Astrocyte (in vitro differentiated cells and primary cell): ENCODE measurements around the gene TAP1.

Experiments
- EZH2 ChIP-seq: IDR thresholded peaks from 2 replicates; pipeline ENCODE4 v1.6.1; 2012; ENCODE audit warnings: mild to moderate bottlenecking, low read length, inconsistent platforms; ENCODE audit not compliant: insufficient read depth
- TF ChIP-seq, protein P1 (sequence below): IDR thresholded peaks from 2 replicates; pipeline ENCODE4 v1.5.1; 2011; ENCODE audit warnings: low read depth, mild to moderate bottlenecking, inconsistent platforms, low read length, moderate library complexity; ENCODE audit not compliant: insufficient read depth

DNA sequence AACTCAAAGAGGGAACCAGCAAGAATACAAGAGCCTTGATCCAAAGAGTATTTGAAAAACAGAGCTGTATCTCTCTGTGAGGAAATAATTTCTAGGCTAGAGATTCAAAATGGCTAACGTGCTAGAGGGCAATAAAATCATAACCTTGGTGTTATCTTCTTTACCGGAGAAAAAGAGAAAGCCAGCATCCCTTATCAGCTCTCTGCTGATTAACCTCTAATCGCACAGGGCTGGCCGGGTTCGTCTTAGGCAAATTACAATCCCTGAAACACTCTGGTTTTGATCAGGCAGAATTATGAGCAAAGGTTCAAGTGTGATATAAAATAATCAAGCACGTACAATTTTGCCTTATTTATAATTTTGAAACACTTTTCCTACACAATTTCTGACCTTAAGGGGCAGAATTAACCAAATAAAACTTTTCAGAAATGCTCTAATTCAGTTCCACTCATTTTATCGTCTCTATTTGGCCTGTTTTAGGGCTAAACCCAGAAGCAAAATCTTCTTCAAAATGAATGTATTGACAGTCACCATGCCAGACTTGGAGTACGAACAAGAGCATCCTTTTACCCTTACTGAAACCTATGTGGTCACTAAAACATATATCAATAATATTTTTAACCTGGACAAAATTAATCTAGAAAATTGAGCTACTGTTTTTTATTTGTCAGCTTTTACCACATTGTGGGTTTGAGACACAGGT lies 14.2 kb upstream of the TAP1 start:
- TF ChIP-seq, protein P1, sequence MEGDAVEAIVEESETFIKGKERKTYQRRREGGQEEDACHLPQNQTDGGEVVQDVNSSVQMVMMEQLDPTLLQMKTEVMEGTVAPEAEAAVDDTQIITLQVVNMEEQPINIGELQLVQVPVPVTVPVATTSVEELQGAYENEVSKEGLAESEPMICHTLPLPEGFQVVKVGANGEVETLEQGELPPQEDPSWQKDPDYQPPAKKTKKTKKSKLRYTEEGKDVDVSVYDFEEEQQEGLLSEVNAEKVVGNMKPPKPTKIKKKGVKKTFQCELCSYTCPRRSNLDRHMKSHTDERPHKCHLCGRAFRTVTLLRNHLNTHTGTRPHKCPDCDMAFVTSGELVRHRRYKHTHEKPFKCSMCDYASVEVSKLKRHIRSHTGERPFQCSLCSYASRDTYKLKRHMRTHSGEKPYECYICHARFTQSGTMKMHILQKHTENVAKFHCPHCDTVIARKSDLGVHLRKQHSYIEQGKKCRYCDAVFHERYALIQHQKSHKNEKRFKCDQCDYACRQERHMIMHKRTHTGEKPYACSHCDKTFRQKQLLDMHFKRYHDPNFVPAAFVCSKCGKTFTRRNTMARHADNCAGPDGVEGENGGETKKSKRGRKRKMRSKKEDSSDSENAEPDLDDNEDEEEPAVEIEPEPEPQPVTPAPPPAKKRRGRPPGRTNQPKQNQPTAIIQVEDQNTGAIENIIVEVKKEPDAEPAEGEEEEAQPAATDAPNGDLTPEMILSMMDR, result no peak
- TF ChIP-seq EZH2, result no peak
